ENCODE results near the gene RNH1.

GRCh38 chr11:492427-493226 lies 14.4 kb downstream of the RNH1 start:
- TF ChIP-seq CHD2 (IDR thresholded peaks at IDR 0.05; ENCODE audit: low read length) (no peak), CTCF (IDR thresholded peaks at IDR 0.05; ENCODE audit: control extremely low read depth in 1 of 3, insufficient read depth in 1 of 3, low read depth in 1 of 3, low read length in 3 of 3) (no peak), POLR2A (IDR thresholded peaks at IDR 0.05; ENCODE audit: control extremely low read depth in 1 of 2, low read depth in 2 of 2, low read length in 2 of 2) (no peak), TEAD4 (IDR thresholded peaks at IDR 0.05; ENCODE audit: low read depth, low read length) (no peak)

Data from H1 (cell line).